GM12878 (cell line): ENCODE results near the gene TGM2. TPM values are rescaled to one million over a fixed set of nuclear protein-coding genes. Genes with fewer than 3 reads are reported as not detected.

Source experiments
- ATAC-seq: fragments of 200-7000 bp; cut with Tn5 transposase; 3 replicates; pipeline ENCODE4 v1.9.1; 2020; ENCODE audit warnings: mild to moderate bottlenecking, moderate library complexity
- BruUV-seq: library from RNA; stranded (reverse); fragments of 400-500 nt; replicated peaks from 2 replicates; lab custom pipeline; 2021; lab: Mats Ljungman, UMichigan
- CTCF ChIA-PET: fragments of 300-600 bp; sonication (Branson Sonifier 250); formaldehyde crosslinking; extraction: SDS; loops from one replicate; lab custom pipeline; 2021; ENCODE audit warnings: inconsistent platforms; lab: Yijun Ruan, JAX
- POLR2A ChIA-PET: fragments of 350-600 bp; formaldehyde crosslinking; extraction: SDS; loops from one replicate; lab custom pipeline; 2021; ENCODE audit warnings: inconsistent platforms; lab: Charles Lee
- RAD21 ChIA-PET: fragments of 300-600 bp; sonication (Branson Sonifier 250); formaldehyde crosslinking; loops from one replicate; lab custom pipeline; 2023; ENCODE audit warnings: antibody characterized with exemption; ENCODE audit not compliant: unreplicated experiment; lab: Charles Lee
- SMC1A ChIA-PET: fragments of 300-600 bp; sonication (Branson Sonifier 250); formaldehyde crosslinking; loops from one replicate; lab custom pipeline; 2023; ENCODE audit not compliant: unreplicated experiment, uncharacterized antibody; lab: Charles Lee
- DNase-seq: peaks from one replicate; pipeline ENCODE4 v3.0.0-alpha.2; 2011; ENCODE audit warnings: low read depth, low spot score
- FAIRE-seq: peaks from 3 replicates; lab custom pipeline; 2011; peaks lifted over from hg19 to GRCh38; lab: Jason Lieb, UNC
- H2AFZ ChIP-seq: 2 replicates; pipeline ENCODE4 v1.6.0; 2011; ENCODE audit warnings: low read depth, low read length, control low read depth; ENCODE audit not compliant: control insufficient read depth
- H3K27ac ChIP-seq: 2 replicates; pipeline ENCODE4 v1.5.1; 2011; ENCODE audit warnings: control low read depth; ENCODE audit not compliant: control insufficient read depth, insufficient read depth
- H3K27me3 ChIP-seq, 2 experiments: replicated peaks in 1 of 2; 2 replicates each; pipeline versions ENCODE4 v1.6.0 to v1.6.1; 2011; ENCODE audit warnings: low read length in 1 of 2; ENCODE audit not compliant: control insufficient read depth in 2 of 2, insufficient read depth in 2 of 2
- H3K36me3 ChIP-seq, 2 experiments: 2 replicates each; pipeline ENCODE4 v1.5.1; 2011; ENCODE audit warnings: low read length in 1 of 2; ENCODE audit not compliant: control insufficient read depth in 2 of 2, insufficient read depth in 2 of 2
- H3K4me1 ChIP-seq: 2 replicates; pipeline ENCODE4 v1.6.1; 2011; ENCODE audit warnings: mild to moderate bottlenecking, low read length, moderate library complexity, mixed read lengths; ENCODE audit not compliant: control insufficient read depth, insufficient read depth
- H3K4me2 ChIP-seq: 2 replicates; pipeline ENCODE4 v1.6.0; 2011; ENCODE audit warnings: control low read depth; ENCODE audit not compliant: control insufficient read depth, insufficient read depth
- H3K4me3 ChIP-seq: fragments of 200-600 bp; sonication (generic); 2 replicates; pipeline ENCODE4 v1.5.1; 2016
- H3K79me2 ChIP-seq: 2 replicates; pipeline ENCODE4 v1.6.0; 2011; ENCODE audit warnings: low read length; ENCODE audit not compliant: control insufficient read depth, insufficient read depth
- H3K9ac ChIP-seq: 2 replicates; pipeline ENCODE4 v1.8.0; 2011; ENCODE audit warnings: low read length, control low read depth, mixed read lengths; ENCODE audit not compliant: control insufficient read depth, insufficient read depth
- H3K9me3 ChIP-seq: replicated peaks from 3 replicates; pipeline ENCODE4 v1.5.1; 2011; ENCODE audit warnings: mild to moderate bottlenecking, low read length; ENCODE audit not compliant: control insufficient read depth, insufficient read depth
- H4K20me1 ChIP-seq: 2 replicates; pipeline ENCODE4 v1.6.0; 2011; ENCODE audit not compliant: control insufficient read depth, insufficient read depth
- HDAC2 ChIP-seq: fragments of 200-600 bp; sonication (generic); IDR thresholded peaks from 2 replicates; pipeline ENCODE4 v1.6.1; 2017
- HDAC6 ChIP-seq: fragments of 200-600 bp; sonication (generic); IDR thresholded peaks from one replicate; pipeline ENCODE4 v1.8.0; 2017; ENCODE audit warnings: antibody characterized with exemption; ENCODE audit not compliant: unreplicated experiment
- JUND ChIP-seq: IDR thresholded peaks from 2 replicates; pipeline ENCODE4 v1.6.1; 2012; ENCODE audit warnings: low read depth, mild to moderate bottlenecking, low read length, improper control_type of control experiment, moderate library complexity
- MXI1 ChIP-seq: fragments of 150-350 bp; IDR thresholded peaks from 2 replicates; pipeline ENCODE4 v1.6.1; 2011; ENCODE audit warnings: low read depth, mild to moderate bottlenecking, inconsistent platforms, low read length, improper control_type of control experiment
- MYB ChIP-seq: fragments of 150-350 bp; IDR thresholded peaks from 2 replicates; pipeline ENCODE4 v1.6.1; 2014; ENCODE audit warnings: mild to moderate bottlenecking, low read depth, low read length, borderline replicate concordance
- MYC ChIP-seq: IDR thresholded peaks from 2 replicates; pipeline ENCODE4 v1.6.1; 2011; ENCODE audit warnings: mild to moderate bottlenecking, low read length, moderate library complexity, inconsistent platforms; ENCODE audit not compliant: insufficient read depth, insufficient replicate concordance, insufficient read length, severe bottlenecking
- NFXL1 ChIP-seq: fragments of 450-650 bp; IDR thresholded peaks from 2 replicates; pipeline ENCODE4 v1.6.1; 2017; ENCODE audit warnings: antibody characterized with exemption, mild to moderate bottlenecking, borderline replicate concordance
- POLR2AphosphoS2 ChIP-seq: IDR thresholded peaks from 2 replicates; pipeline ENCODE4 v1.6.1; 2011; ENCODE audit warnings: low read depth, mild to moderate bottlenecking, low read length, improper control_type of control experiment, moderate library complexity
- RAD51 ChIP-seq: fragments of 450-650 bp; IDR thresholded peaks from 2 replicates; pipeline ENCODE4 v1.6.1; 2016; ENCODE audit warnings: moderate library complexity, mild to moderate bottlenecking, inconsistent platforms
- RFX5 ChIP-seq: IDR thresholded peaks from 2 replicates; pipeline ENCODE4 v1.6.1; 2011; ENCODE audit warnings: low read depth, low read length, improper control_type of control experiment
- TCF12 ChIP-seq: IDR thresholded peaks from 2 replicates; pipeline ENCODE4 v1.6.1; 2011; ENCODE audit warnings: low read depth, mild to moderate bottlenecking, low read length
- TCF7 ChIP-seq: IDR thresholded peaks from 2 replicates; pipeline ENCODE4 v1.6.1; 2014; ENCODE audit warnings: antibody characterized with exemption, borderline replicate concordance
- ZNF207 ChIP-seq: fragments of 450-650 bp; IDR thresholded peaks from 2 replicates; pipeline ENCODE4 v1.6.1; 2014; ENCODE audit warnings: antibody characterized with exemption, mild to moderate bottlenecking, borderline replicate concordance
- ZNF24 ChIP-seq: fragments of 450-650 bp; IDR thresholded peaks from 2 replicates; pipeline ENCODE4 v1.6.1; 2017; ENCODE audit warnings: antibody characterized with exemption, mild to moderate bottlenecking
- ZNF622 ChIP-seq: fragments of 450-650 bp; IDR thresholded peaks from 2 replicates; pipeline ENCODE4 v1.6.1; 2017; ENCODE audit warnings: mild to moderate bottlenecking, inconsistent platforms
- ZSCAN29 ChIP-seq: fragments of 450-650 bp; IDR thresholded peaks from 2 replicates; pipeline ENCODE4 v1.6.1; 2017; ENCODE audit warnings: mild to moderate bottlenecking, moderate library complexity
- ZZZ3 ChIP-seq: IDR thresholded peaks from 2 replicates; pipeline ENCODE4 v1.6.1; 2011; ENCODE audit warnings: low read depth; ENCODE audit not compliant: control insufficient read depth, insufficient read length
- WGBS: methylation state at CpG from one replicate; pipeline ENCODE4 v1.1.6; 2016; ENCODE audit warnings: low lambda C conversion rate; ENCODE audit not compliant: insufficient replicate concordance, insufficient coverage; ENCODE audit errors: missing lambda C conversion rate; 5-methylcytosine and 5-hydroxymethylcytosine counted together
- in situ Hi-C: fragments of 300-500 bp; cut with MboI; formaldehyde crosslinking; loops from 9 replicates; pipeline ENCODE4 v1.14.3; 2018; ENCODE audit warnings: mixed read lengths
- intact Hi-C: fragments of 100-400 bp; cut with micrococcal nuclease; formaldehyde crosslinking; loops from one replicate; pipeline ENCODE4 v1.14.2; 2022; ENCODE audit not compliant: unreplicated experiment
- polyA plus RNA-seq, 11 experiments: library from polyadenylated mRNA; depleted of rRNA in 4 of 11; unstranded in 6 of 11; stranded (reverse) in 5 of 11; fragments of >200 nt; fragmentation: Nextera tagmentation in 4 of 11; fragmentation: Illumina TruSeq in 1 of 11; extraction: Ambion mirVana in 4 of 11; extraction: Trizol in 1 of 11; gene quantifications; 1 replicate in 1 of 11; 2 replicates in 10 of 11; pipeline versions ENCODE4 v1.2.1 to v1.2.3, GENCODE V29; 2011 to 2016; ENCODE audit warnings: inconsistent platforms in 2 of 11, missing spikeins in 2 of 11, low read depth in 1 of 11
- total RNA-seq, 4 experiments: library from RNA; depleted of rRNA in 3 of 4; stranded (reverse); fragments of >200 nt in 3 of 4; fragmentation: Illumina TruSeq in 1 of 4; extraction: Trizol in 1 of 4; gene quantifications; 2 replicates each; pipeline versions ENCODE4 v1.2.1 to v1.2.3, GENCODE V29; 2013 to 2021
- TF ChIP-seq, protein P1 (sequence below): fragments of 450-650 bp; IDR thresholded peaks from 2 replicates; pipeline ENCODE4 v1.6.1; 2014; ENCODE audit warnings: mild to moderate bottlenecking
- TF ChIP-seq, protein P2 (sequence below): IDR thresholded peaks from 2 replicates; pipeline ENCODE4 v1.6.1; 2011; ENCODE audit warnings: low read depth, mild to moderate bottlenecking, low read length, moderate library complexity, borderline replicate concordance; ENCODE audit errors: extremely low read depth
- TF ChIP-seq, protein P3 (sequence below): fragments of 450-650 bp; IDR thresholded peaks from 2 replicates; pipeline ENCODE4 v1.6.1; 2017; ENCODE audit warnings: mild to moderate bottlenecking

TGM2 gene
- total and polyA plus RNA-seq, 10 of the 15 experiments (the other 5 are each of a cell fraction or from before 2014, with no cell fraction given) = 0.11 to 1.9 (median 0.51) TPM

DNA sequence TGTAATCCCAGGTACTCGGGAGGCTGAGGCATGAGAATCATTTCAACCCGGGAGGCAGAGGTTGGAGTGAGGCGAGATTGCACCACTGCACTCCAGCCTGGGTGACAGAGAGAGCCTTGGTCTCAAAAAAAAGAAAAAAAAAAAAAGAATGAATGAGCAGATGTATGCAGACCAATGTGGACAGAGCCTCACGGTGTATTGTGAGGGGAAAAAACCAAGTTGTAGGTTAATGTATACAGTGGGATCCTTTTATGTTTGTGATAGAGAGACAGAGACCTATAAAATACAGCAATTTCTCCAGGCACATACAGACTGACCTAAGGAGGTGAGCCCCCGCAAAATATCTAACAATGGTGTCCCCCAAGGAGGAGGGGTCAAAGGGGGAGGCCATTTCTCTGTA is 11.7 kb downstream of the TGM2 start:
- H4K20me1 ChIP-seq = no peaks in the 10 kb centered on the region
- H2AFZ ChIP-seq = no peak overlapping the region
- H3K27me3 ChIP-seq = no peaks in the 10 kb centered on the region
- intact Hi-C loops = loop anchor here (2.0 kb wide), 1 partner anchor 59 kb away; no protein-coding TSS in a partner anchor
- no peaks in the 10 kb centered on the region for H3K36me3 ChIP-seq
- no peak overlapping the region for H3K4me2 ChIP-seq
- ChIA-PET RAD21 (interaction anchor here (2.5 to 2.6 kb wide), 2 partner anchors 41 to 80 kb away, joined by 13 to 14 read pairs; no protein-coding TSS in a partner anchor), SMC1A (interaction anchor here (1.8 to 3.0 kb wide), 3 partner anchors 10 to 78 kb away, joined by 6 to 29 read pairs (median 9); no protein-coding TSS in a partner anchor), POLR2A (no interaction called here), CTCF (interaction anchor here (1.3 to 4.6 kb wide), 2 partner anchors 9 to 80 kb away, joined by 3 to 26 read pairs; no protein-coding TSS in a partner anchor)
- WGBS = 96% methylated on average over 5 of the region's 5 CpGs
- H3K4me3 ChIP-seq = no peak overlapping the region
- no peak overlapping the region for H3K27ac ChIP-seq
- DNase-seq (no peak), ATAC-seq (no peak), FAIRE-seq (no peak)
- in situ Hi-C loops = loop anchor here (25.0 kb wide), 1 partner anchor 91 kb away; no protein-coding TSS in a partner anchor
- H3K9me3 ChIP-seq = no peaks in the 10 kb centered on the region; the same call in 2 of the 3 replicates
- H3K79me2 ChIP-seq = no peaks in the 10 kb centered on the region
- no peak for TF ChIP-seq HDAC2
- no peak for TF ChIP-seq TCF12
- TF ChIP-seq, protein P1, sequence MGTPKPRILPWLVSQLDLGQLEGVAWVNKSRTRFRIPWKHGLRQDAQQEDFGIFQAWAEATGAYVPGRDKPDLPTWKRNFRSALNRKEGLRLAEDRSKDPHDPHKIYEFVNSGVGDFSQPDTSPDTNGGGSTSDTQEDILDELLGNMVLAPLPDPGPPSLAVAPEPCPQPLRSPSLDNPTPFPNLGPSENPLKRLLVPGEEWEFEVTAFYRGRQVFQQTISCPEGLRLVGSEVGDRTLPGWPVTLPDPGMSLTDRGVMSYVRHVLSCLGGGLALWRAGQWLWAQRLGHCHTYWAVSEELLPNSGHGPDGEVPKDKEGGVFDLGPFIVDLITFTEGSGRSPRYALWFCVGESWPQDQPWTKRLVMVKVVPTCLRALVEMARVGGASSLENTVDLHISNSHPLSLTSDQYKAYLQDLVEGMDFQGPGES = no peak
- TF ChIP-seq ZZZ3 = no peak
- TF ChIP-seq NFXL1 = no peak
- TF ChIP-seq ZNF24 = no peak
- no peak for TF ChIP-seq ZSCAN29
- TF ChIP-seq MYB = no peak
- no peak for TF ChIP-seq MYC
- TF ChIP-seq, protein P2, sequence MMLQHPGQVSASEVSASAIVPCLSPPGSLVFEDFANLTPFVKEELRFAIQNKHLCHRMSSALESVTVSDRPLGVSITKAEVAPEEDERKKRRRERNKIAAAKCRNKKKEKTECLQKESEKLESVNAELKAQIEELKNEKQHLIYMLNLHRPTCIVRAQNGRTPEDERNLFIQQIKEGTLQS = no peak
- no peak for TF ChIP-seq RFX5
- TF ChIP-seq, protein P3, sequence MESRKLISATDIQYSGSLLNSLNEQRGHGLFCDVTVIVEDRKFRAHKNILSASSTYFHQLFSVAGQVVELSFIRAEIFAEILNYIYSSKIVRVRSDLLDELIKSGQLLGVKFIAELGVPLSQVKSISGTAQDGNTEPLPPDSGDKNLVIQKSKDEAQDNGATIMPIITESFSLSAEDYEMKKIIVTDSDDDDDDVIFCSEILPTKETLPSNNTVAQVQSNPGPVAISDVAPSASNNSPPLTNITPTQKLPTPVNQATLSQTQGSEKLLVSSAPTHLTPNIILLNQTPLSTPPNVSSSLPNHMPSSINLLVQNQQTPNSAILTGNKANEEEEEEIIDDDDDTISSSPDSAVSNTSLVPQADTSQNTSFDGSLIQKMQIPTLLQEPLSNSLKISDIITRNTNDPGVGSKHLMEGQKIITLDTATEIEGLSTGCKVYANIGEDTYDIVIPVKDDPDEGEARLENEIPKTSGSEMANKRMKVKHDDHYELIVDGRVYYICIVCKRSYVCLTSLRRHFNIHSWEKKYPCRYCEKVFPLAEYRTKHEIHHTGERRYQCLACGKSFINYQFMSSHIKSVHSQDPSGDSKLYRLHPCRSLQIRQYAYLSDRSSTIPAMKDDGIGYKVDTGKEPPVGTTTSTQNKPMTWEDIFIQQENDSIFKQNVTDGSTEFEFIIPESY = no peak
- TF ChIP-seq JUND = no peak
- no peak for TF ChIP-seq MXI1
- TF ChIP-seq ZNF622 = no peak
- TF ChIP-seq RAD51 = no peak
- no peak for TF ChIP-seq TCF7
- TF ChIP-seq HDAC6 = no peak
- TF ChIP-seq POLR2AphosphoS2 = no peak
- no peak for TF ChIP-seq ZNF207
- peaks cover 24% of the 10 kb centered on the region for H3K4me1 ChIP-seq
- no peak overlapping the region for H3K9ac ChIP-seq
- BruUV-seq = no TSS peak
